IMR-90 (cell line): ENCODE measurements around the gene ABCA3. TPM values are rescaled to one million over a fixed set of nuclear protein-coding genes. Genes with fewer than 3 reads are reported as not detected.

ENCODE experiments used
- ATAC-seq: fragments of 200-7000 bp; cut with Tn5 transposase; 2 replicates; pipeline ENCODE4 v1.9.1; 2020; ENCODE audit warnings: low read depth, mild to moderate bottlenecking, moderate library complexity
- BruUV-seq: library from RNA; stranded (reverse); fragments of 400-500 nt; replicated peaks from 2 replicates; lab custom pipeline; 2021; lab: Mats Ljungman, UMichigan
- CTCF ChIA-PET: fragments of 300-600 bp; formaldehyde crosslinking; extraction: SDS; loops from one replicate; lab custom pipeline; 2021; ENCODE audit warnings: antibody characterized with exemption; lab: Yijun Ruan, JAX
- POLR2A ChIA-PET: fragments of 300-600 bp; sonication (Branson Sonifier 250); formaldehyde crosslinking; loops from one replicate; lab custom pipeline; 2022; ENCODE audit warnings: antibody characterized with exemption; ENCODE audit not compliant: unreplicated experiment; lab: Charles Lee
- DNase-seq: peaks from one replicate; pipeline ENCODE4 v3.0.0; 2013
- H2AFZ ChIP-seq: replicated peaks from 2 replicates; pipeline ENCODE3; 2013; ENCODE audit warnings: low read length, mild to moderate bottlenecking; ENCODE audit not compliant: poor library complexity
- H2AK5ac ChIP-seq: 2 replicates; pipeline ENCODE4 v1.6.1; 2013; ENCODE audit warnings: low read depth, low read length, inconsistent platforms
- H2AK9ac ChIP-seq: replicated peaks from 2 replicates; pipeline ENCODE3; 2013; ENCODE audit warnings: mild to moderate bottlenecking, low read depth, low read length, moderate library complexity; ENCODE audit not compliant: poor library complexity
- H2BK120ac ChIP-seq: 2 replicates; pipeline ENCODE4 v1.6.1; 2013; ENCODE audit warnings: low read depth, low read length, inconsistent platforms
- H2BK15ac ChIP-seq: 3 replicates; pipeline ENCODE4 v1.6.1; 2013; ENCODE audit warnings: low read depth, low read length, inconsistent platforms
- H2BK20ac ChIP-seq: 2 replicates; pipeline ENCODE4 v1.6.1; 2013; ENCODE audit warnings: low read depth, mild to moderate bottlenecking, inconsistent platforms, low read length, moderate library complexity
- H2BK5ac ChIP-seq: 2 replicates; pipeline ENCODE4 v1.6.1; 2013; ENCODE audit warnings: mild to moderate bottlenecking, low read depth, low read length, inconsistent platforms; ENCODE audit not compliant: poor library complexity, severe bottlenecking
- H3K14ac ChIP-seq: replicated peaks from 2 replicates; pipeline ENCODE4 v1.6.1; 2013; ENCODE audit warnings: low read depth, low read length, inconsistent platforms
- H3K18ac ChIP-seq: 2 replicates; pipeline ENCODE4 v1.6.1; 2013; ENCODE audit warnings: low read depth, low read length, control low read depth
- H3K23ac ChIP-seq: 2 replicates; pipeline ENCODE4 v1.6.1; 2013; ENCODE audit warnings: low read depth, low read length, inconsistent platforms
- H3K27ac ChIP-seq: 2 replicates; pipeline ENCODE4 v1.5.1; 2013; ENCODE audit warnings: mild to moderate bottlenecking, control low read depth, low read length; ENCODE audit not compliant: insufficient read depth
- H3K27me3 ChIP-seq: 2 replicates; pipeline ENCODE4 v1.6.1; 2013; ENCODE audit warnings: low read length; ENCODE audit not compliant: control insufficient read depth, insufficient read depth
- H3K36me3 ChIP-seq: 2 replicates; pipeline ENCODE4 v1.6.1; 2013; ENCODE audit warnings: low read length, mixed read lengths; ENCODE audit not compliant: control insufficient read depth, insufficient read depth
- H3K4ac ChIP-seq: 2 replicates; pipeline ENCODE4 v1.6.1; 2013; ENCODE audit warnings: low read depth, low read length, inconsistent platforms
- H3K4me1 ChIP-seq: 2 replicates; pipeline ENCODE4 v1.6.1; 2013; ENCODE audit warnings: low read length, mixed read lengths; ENCODE audit not compliant: control insufficient read depth, insufficient read depth
- H3K4me2 ChIP-seq: 2 replicates; pipeline ENCODE4 v1.6.1; 2013; ENCODE audit warnings: low read depth, mild to moderate bottlenecking, control low read depth, low read length, moderate library complexity
- H3K4me3 ChIP-seq: 2 replicates; pipeline ENCODE4 v1.5.1; 2013; ENCODE audit warnings: low read depth, mild to moderate bottlenecking, control low read depth, low read length, moderate library complexity; ENCODE audit not compliant: insufficient read depth
- H3K56ac ChIP-seq: 2 replicates; pipeline ENCODE4 v1.6.1; 2013; ENCODE audit warnings: low read length, inconsistent platforms; ENCODE audit not compliant: insufficient read depth; ENCODE audit errors: extremely low read depth
- H3K79me1 ChIP-seq, 2 experiments: 2 replicates each; pipeline ENCODE4 v1.6.1; 2013; ENCODE audit warnings: low read length in 2 of 2, inconsistent platforms in 1 of 2, low read depth in 1 of 2
- H3K9ac ChIP-seq: 2 replicates; pipeline ENCODE4 v1.6.1; 2013; ENCODE audit warnings: low read depth, low read length, control low read depth
- H3K9me1 ChIP-seq: 2 replicates; pipeline ENCODE4 v1.6.1; 2013; ENCODE audit warnings: low read length, inconsistent platforms; ENCODE audit not compliant: insufficient read depth
- H3K9me3 ChIP-seq: 2 replicates; pipeline ENCODE4 v1.6.1; 2013; ENCODE audit warnings: low read length; ENCODE audit not compliant: control insufficient read depth, insufficient read depth
- H4K20me1 ChIP-seq: 2 replicates; pipeline ENCODE4 v1.6.1; 2013; ENCODE audit warnings: low read length, inconsistent platforms; ENCODE audit not compliant: insufficient read depth
- H4K5ac ChIP-seq: 2 replicates; pipeline ENCODE4 v1.6.1; 2013; ENCODE audit warnings: mild to moderate bottlenecking, low read depth, low read length, control low read depth
- H4K8ac ChIP-seq, 2 experiments: 2 replicates each; pipeline ENCODE4 v1.6.1; 2013; ENCODE audit warnings: low read depth in 2 of 2, low read length in 2 of 2, control low read depth in 1 of 2, inconsistent platforms in 1 of 2
- H4K91ac ChIP-seq: 2 replicates; pipeline ENCODE4 v1.6.1; 2013; ENCODE audit warnings: low read depth, low read length, inconsistent platforms; ENCODE audit not compliant: insufficient read depth
- BHLHE40 ChIP-seq: fragments of 150-350 bp; IDR thresholded peaks from 2 replicates; pipeline ENCODE4 v1.6.1; 2016; ENCODE audit warnings: mild to moderate bottlenecking, low read depth, low read length
- CEBPB ChIP-seq: IDR thresholded peaks from 2 replicates; pipeline ENCODE4 v1.6.1; 2012; ENCODE audit warnings: low read depth, low read length, improper control_type of control experiment
- CHD1 ChIP-seq: IDR thresholded peaks from 2 replicates; pipeline ENCODE4 v1.6.1; 2012; ENCODE audit warnings: low read depth, low read length, improper control_type of control experiment
- FOS ChIP-seq: fragments of 150-350 bp; IDR thresholded peaks from 2 replicates; pipeline ENCODE4 v1.6.1; 2016; ENCODE audit warnings: low read depth, low read length
- MAZ ChIP-seq: IDR thresholded peaks from 2 replicates; pipeline ENCODE4 v1.6.1; 2012; ENCODE audit warnings: low read depth, mild to moderate bottlenecking, low read length, improper control_type of control experiment, moderate library complexity, borderline replicate concordance
- MXI1 ChIP-seq: IDR thresholded peaks from 2 replicates; pipeline ENCODE4 v1.6.1; 2012; ENCODE audit warnings: low read depth, mild to moderate bottlenecking, low read length, moderate library complexity, borderline replicate concordance
- NFE2L2 ChIP-seq: fragments of 150-350 bp; IDR thresholded peaks from 2 replicates; pipeline ENCODE4 v1.6.1; 2016; ENCODE audit warnings: low read depth, mild to moderate bottlenecking, low read length
- POLR2A ChIP-seq: IDR thresholded peaks from 2 replicates; pipeline ENCODE4 v1.6.1; 2012; ENCODE audit warnings: mild to moderate bottlenecking, low read depth, low read length
- RAD21 ChIP-seq: IDR thresholded peaks from 2 replicates; pipeline ENCODE4 v1.6.1; 2012; ENCODE audit warnings: low read length, improper control_type of control experiment
- RCOR1 ChIP-seq: IDR thresholded peaks from 2 replicates; pipeline ENCODE4 v1.6.1; 2012; ENCODE audit warnings: mild to moderate bottlenecking, low read length, improper control_type of control experiment; ENCODE audit not compliant: insufficient replicate concordance
- SMC3 ChIP-seq: fragments of 150-350 bp; IDR thresholded peaks from 2 replicates; pipeline ENCODE4 v1.6.1; 2016; ENCODE audit warnings: low read depth, mild to moderate bottlenecking, antibody characterized with exemption, low read length, moderate library complexity
- WGBS, 2 experiments: methylation state at CpG; one replicate each; pipeline versions ENCODE4 v1.1.5 to v1.1.7; 2013; ENCODE audit warnings: missing lambda C conversion rate in 2 of 2; ENCODE audit not compliant: insufficient read length in 1 of 2; ENCODE audit errors: extremely low coverage in 2 of 2; 5-methylcytosine and 5-hydroxymethylcytosine counted together
- dilution Hi-C: fragments of 300-500 bp; cut with HindIII; formaldehyde crosslinking; loops from one replicate; pipeline ENCODE4 v1.14.3; 2018; ENCODE audit warnings: low sequenced_read_pairs; ENCODE audit not compliant: unreplicated experiment
- in situ Hi-C: fragments of 300-500 bp; cut with MboI; formaldehyde crosslinking; loops from 3 replicates; pipeline ENCODE4 v1.14.3; 2019; ENCODE audit warnings: low sequenced_read_pairs, inconsistent platforms, mixed read lengths
- intact Hi-C: fragments of 100-400 bp; cut with micrococcal nuclease; formaldehyde crosslinking; loops from 2 replicates; pipeline ENCODE4 v1.10.0; 2022
- polyA plus RNA-seq, 3 experiments: library from polyadenylated mRNA; depleted of rRNA; stranded (reverse); fragments of >200 nt; gene quantifications; 2 replicates each; pipeline ENCODE4 v1.2.3, GENCODE V29; 2012; ENCODE audit warnings: low replicate concordance in 1 of 3
- total RNA-seq: library from RNA; depleted of rRNA; stranded (reverse); fragments of >200 nt; gene quantifications from 2 replicates; pipeline ENCODE4 v1.2.3, GENCODE V29; 2012
- TF ChIP-seq, protein P1 (sequence below): fragments of 150-350 bp; IDR thresholded peaks from 2 replicates; pipeline ENCODE4 v1.6.1; 2016; ENCODE audit warnings: low read depth, mild to moderate bottlenecking, low read length, moderate library complexity, borderline replicate concordance
- TF ChIP-seq, protein P2 (sequence below): fragments of 150-350 bp; IDR thresholded peaks from 2 replicates; pipeline ENCODE4 v1.6.1; 2017; ENCODE audit warnings: mild to moderate bottlenecking, antibody characterized with exemption, low read length, low read depth
- TF ChIP-seq, protein P3 (sequence below): conservative IDR thresholded peaks from 2 replicates; pipeline ENCODE4 v1.5.1; 2012; ENCODE audit warnings: mild to moderate bottlenecking, low read depth, low read length, improper control_type of control experiment

ABCA3 gene
- total and polyA plus RNA-seq, 2 of the 4 experiments (the other 2 are of a cell fraction): 0.18 to 0.22 TPM

DNA sequence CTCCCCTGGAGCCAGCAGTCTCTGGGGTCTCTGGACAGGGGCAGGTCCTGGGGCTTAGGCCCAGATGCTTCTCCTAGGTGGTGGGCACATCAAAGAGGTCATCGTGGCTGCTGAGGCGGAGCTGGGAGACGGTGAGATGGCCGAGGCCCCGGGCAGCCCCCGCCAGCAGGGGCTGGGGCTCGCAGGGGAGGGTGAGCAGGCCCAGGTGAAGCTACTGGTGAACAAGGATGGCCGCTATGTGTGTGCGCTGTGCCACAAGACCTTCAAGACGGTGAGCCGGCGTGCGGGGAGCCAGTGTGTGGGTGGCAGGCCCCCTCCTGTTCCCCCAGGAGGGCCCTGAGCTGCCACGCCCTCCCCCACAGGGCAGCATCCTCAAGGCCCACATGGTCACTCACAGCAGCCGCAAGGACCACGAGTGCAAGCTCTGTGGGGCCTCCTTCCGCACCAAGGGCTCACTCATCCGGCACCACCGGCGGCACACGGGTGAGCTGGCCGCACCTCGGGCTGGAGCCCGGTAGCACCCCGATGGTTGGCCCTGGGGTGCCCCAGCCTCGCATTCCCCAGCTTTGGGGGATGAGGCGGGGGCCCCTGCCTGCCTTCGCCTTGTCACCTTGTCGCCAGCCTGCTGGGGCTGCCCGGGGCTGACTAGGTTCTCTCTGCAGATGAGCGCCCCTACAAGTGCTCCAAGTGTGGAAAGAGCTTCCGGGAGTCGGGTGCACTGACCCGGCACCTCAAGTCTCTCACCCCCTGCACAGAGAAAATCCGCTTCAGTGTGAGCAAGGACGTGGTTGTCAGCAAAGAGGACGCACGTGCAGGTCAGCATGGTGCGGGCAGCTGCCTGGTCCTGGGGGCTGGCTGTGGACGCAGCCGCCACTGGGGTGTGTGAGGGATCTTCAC is 108.2 kb downstream of the ABCA3 start:
- Histone ChIP-seq H3K4ac (no peak overlapping the region), H3K23ac (no peak overlapping the region), H3K79me1 (peaks cover 0 to 15% of the 10 kb centered on the region in 2 experiments; a peak in 3 of 4 replicates), H2AK9ac (no peak overlapping the region), H2BK20ac (no peak overlapping the region), H4K8ac (no peak overlapping the region), H3K4me1 (peaks cover 5% of the 10 kb centered on the region; the same call in 1 of the 2 replicates), H2BK120ac (no peak overlapping the region), H4K20me1 (peaks cover 24% of the 10 kb centered on the region), H4K91ac (no peak overlapping the region), H3K9me3 (no peaks in the 10 kb centered on the region), H3K18ac (no peak overlapping the region), H3K9ac (no peak overlapping the region), H2BK15ac (no peak overlapping the region), H4K5ac (no peak overlapping the region), H3K14ac (no peak overlapping the region), H3K27ac (no peak overlapping the region), H3K4me3 (no peak overlapping the region), H2AFZ (no peak overlapping the region), H3K27me3 (peaks cover 6% of the 10 kb centered on the region), H3K36me3 (peaks cover 60% of the 10 kb centered on the region), H2BK5ac (no peak overlapping the region), H3K56ac (no peak overlapping the region), H3K4me2 (no peak overlapping the region), H2AK5ac (no peak overlapping the region), H3K9me1 (no peaks in the 10 kb centered on the region)
- in situ Hi-C loops (no loop called here), dilution Hi-C loops (no loop called here), intact Hi-C loops (no loop called here)
- CTCF ChIA-PET: interaction anchor here (0.6 kb wide), 1 partner anchor 185 kb away, joined by 4 read pairs; no protein-coding TSS in a partner anchor
- no TSS peak for BruUV-seq
- POLR2A ChIA-PET: interaction anchor here (0.5 kb wide), 1 partner anchor 243 kb away, joined by 6 read pairs; the partner anchor contains the start of gene TBC1D24
- ATAC-seq (no peak), DNase-seq (no peak)
- 98% methylated on average over 20 of the region's 41 CpGs; no CpG with 5 or more reads in 1 of the 2 experiments for WGBS, 2 experiments
- TF ChIP-seq RCOR1 (no peak), RAD21 (no peak), BHLHE40 (no peak), NFE2L2 (no peak), SMC3 (no peak), CHD1 (no peak), FOS (no peak), POLR2A (no peak), MAZ (no peak), CEBPB (no peak), MXI1 (no peak)
- TF ChIP-seq, protein P1, sequence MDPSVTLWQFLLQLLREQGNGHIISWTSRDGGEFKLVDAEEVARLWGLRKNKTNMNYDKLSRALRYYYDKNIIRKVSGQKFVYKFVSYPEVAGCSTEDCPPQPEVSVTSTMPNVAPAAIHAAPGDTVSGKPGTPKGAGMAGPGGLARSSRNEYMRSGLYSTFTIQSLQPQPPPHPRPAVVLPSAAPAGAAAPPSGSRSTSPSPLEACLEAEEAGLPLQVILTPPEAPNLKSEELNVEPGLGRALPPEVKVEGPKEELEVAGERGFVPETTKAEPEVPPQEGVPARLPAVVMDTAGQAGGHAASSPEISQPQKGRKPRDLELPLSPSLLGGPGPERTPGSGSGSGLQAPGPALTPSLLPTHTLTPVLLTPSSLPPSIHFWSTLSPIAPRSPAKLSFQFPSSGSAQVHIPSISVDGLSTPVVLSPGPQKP: no peak
- TF ChIP-seq, protein P2, sequence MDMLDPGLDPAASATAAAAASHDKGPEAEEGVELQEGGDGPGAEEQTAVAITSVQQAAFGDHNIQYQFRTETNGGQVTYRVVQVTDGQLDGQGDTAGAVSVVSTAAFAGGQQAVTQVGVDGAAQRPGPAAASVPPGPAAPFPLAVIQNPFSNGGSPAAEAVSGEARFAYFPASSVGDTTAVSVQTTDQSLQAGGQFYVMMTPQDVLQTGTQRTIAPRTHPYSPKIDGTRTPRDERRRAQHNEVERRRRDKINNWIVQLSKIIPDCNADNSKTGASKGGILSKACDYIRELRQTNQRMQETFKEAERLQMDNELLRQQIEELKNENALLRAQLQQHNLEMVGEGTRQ: no peak
- TF ChIP-seq, protein P3, sequence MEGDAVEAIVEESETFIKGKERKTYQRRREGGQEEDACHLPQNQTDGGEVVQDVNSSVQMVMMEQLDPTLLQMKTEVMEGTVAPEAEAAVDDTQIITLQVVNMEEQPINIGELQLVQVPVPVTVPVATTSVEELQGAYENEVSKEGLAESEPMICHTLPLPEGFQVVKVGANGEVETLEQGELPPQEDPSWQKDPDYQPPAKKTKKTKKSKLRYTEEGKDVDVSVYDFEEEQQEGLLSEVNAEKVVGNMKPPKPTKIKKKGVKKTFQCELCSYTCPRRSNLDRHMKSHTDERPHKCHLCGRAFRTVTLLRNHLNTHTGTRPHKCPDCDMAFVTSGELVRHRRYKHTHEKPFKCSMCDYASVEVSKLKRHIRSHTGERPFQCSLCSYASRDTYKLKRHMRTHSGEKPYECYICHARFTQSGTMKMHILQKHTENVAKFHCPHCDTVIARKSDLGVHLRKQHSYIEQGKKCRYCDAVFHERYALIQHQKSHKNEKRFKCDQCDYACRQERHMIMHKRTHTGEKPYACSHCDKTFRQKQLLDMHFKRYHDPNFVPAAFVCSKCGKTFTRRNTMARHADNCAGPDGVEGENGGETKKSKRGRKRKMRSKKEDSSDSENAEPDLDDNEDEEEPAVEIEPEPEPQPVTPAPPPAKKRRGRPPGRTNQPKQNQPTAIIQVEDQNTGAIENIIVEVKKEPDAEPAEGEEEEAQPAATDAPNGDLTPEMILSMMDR: no peak
